Keratinocyte (primary cell): ENCODE data around the gene SWI5. TPM values are rescaled to one million over a fixed set of nuclear protein-coding genes. Genes with fewer than 3 reads are reported as not detected.
A peak's percentile ranks its signal among the peaks of the same experiment; 100 is the strongest.

Experiments
- DNase-seq: peaks from one replicate; pipeline ENCODE4 v3.0.0-alpha.2; 2011; ENCODE audit warnings: low read depth, missing footprints, low spot score
- FAIRE-seq: peaks from 2 replicates; lab custom pipeline; 2011; peaks lifted over from hg19 to GRCh38; lab: Jason Lieb, UNC
- H2AFZ ChIP-seq: 2 replicates; pipeline ENCODE4 v1.6.0; 2012; ENCODE audit warnings: low read length, control low read depth, inconsistent platforms; ENCODE audit not compliant: control insufficient read depth
- H3K27ac ChIP-seq: 2 replicates; pipeline ENCODE4 v1.5.1; 2011; ENCODE audit warnings: low read length; ENCODE audit not compliant: control insufficient read depth, insufficient read depth
- H3K27me3 ChIP-seq: 3 replicates; pipeline ENCODE4 v1.6.0; 2011; ENCODE audit warnings: low read length; ENCODE audit not compliant: control insufficient read depth, insufficient read depth; ENCODE audit errors: extremely low read depth
- H3K36me3 ChIP-seq, 2 experiments: 2 replicates in 1 of 2; 3 replicates in 1 of 2; pipeline ENCODE4 v1.5.1; 2011; ENCODE audit warnings: low read length in 2 of 2, mild to moderate bottlenecking in 1 of 2; ENCODE audit not compliant: control insufficient read depth in 2 of 2, insufficient read depth in 2 of 2; ENCODE audit errors: extremely low read depth in 1 of 2
- H3K4me1 ChIP-seq: 3 replicates; pipeline ENCODE4 v1.5.1; 2011; ENCODE audit warnings: low read length; ENCODE audit not compliant: control insufficient read depth, insufficient read depth; ENCODE audit errors: extremely low read depth
- H3K4me2 ChIP-seq: 3 replicates; pipeline ENCODE4 v1.6.0; 2011; ENCODE audit warnings: low read depth, low read length; ENCODE audit not compliant: control insufficient read depth, insufficient read depth; ENCODE audit errors: extremely low read depth
- H3K4me3 ChIP-seq, 3 experiments: fragments of 200-600 bp in 1 of 3; sonication (generic) in 1 of 3; 2 replicates in 2 of 3; 3 replicates in 1 of 3; pipeline ENCODE4 v1.5.1; 2011 to 2016; ENCODE audit warnings: low read length in 3 of 3, mild to moderate bottlenecking in 3 of 3, control low read depth in 2 of 3, inconsistent platforms in 1 of 3, low read depth in 1 of 3, mixed read lengths in 1 of 3, mixed run types in 1 of 3, moderate library complexity in 1 of 3; ENCODE audit not compliant: control insufficient read depth in 2 of 3, insufficient read depth in 2 of 3; ENCODE audit errors: extremely low read depth in 1 of 3
- H3K79me2 ChIP-seq: 2 replicates; pipeline ENCODE4 v1.6.0; 2012; ENCODE audit warnings: low read length; ENCODE audit not compliant: control insufficient read depth, insufficient read depth
- H3K9ac ChIP-seq: 3 replicates; pipeline ENCODE4 v1.6.0; 2011; ENCODE audit warnings: low read length; ENCODE audit not compliant: control insufficient read depth, insufficient read depth; ENCODE audit errors: extremely low read depth
- H3K9me1 ChIP-seq: 3 replicates; pipeline ENCODE4 v1.6.0; 2011; ENCODE audit warnings: low read length; ENCODE audit not compliant: control insufficient read depth, insufficient read depth; ENCODE audit errors: extremely low read depth
- H3K9me3 ChIP-seq: 2 replicates; pipeline ENCODE4 v1.5.1; 2012; ENCODE audit warnings: low read depth, low read length; ENCODE audit not compliant: control insufficient read depth
- H4K20me1 ChIP-seq: 3 replicates; pipeline ENCODE4 v1.6.0; 2011; ENCODE audit warnings: low read length; ENCODE audit not compliant: control insufficient read depth, insufficient read depth; ENCODE audit errors: extremely low read depth
- CTCF ChIP-seq, 3 experiments: IDR thresholded peaks in 1 of 3; conservative IDR thresholded peaks in 1 of 3; optimal IDR thresholded peaks in 1 of 3; 2 replicates in 2 of 3; 3 replicates in 1 of 3; pipeline versions ENCODE3 to v1.5.1; 2011; ENCODE audit warnings: low read length in 3 of 3, mild to moderate bottlenecking in 3 of 3, moderate library complexity in 2 of 3, control low read depth in 1 of 3, inconsistent platforms in 1 of 3; ENCODE audit not compliant: insufficient read depth in 2 of 3; ENCODE audit errors: extremely low read depth in 1 of 3
- EZH2 ChIP-seq: IDR thresholded peaks from one replicate; pipeline ENCODE4 v1.6.1; 2012; ENCODE audit warnings: inconsistent platforms, mild to moderate bottlenecking, low read length, moderate library complexity
- dilution Hi-C: fragments of 300-500 bp; cut with MboI; formaldehyde crosslinking; loops from one replicate; pipeline ENCODE4 v1.7.0; 2020; ENCODE audit warnings: low sequenced_read_pairs; ENCODE audit not compliant: extremely low pct_ligation_motif_present
- polyA plus RNA-seq, 5 experiments: library from polyadenylated mRNA; depleted of rRNA in 3 of 5; stranded (reverse) in 3 of 5; stranded (forward) in 1 of 5; unstranded in 1 of 5; fragments of >200 nt; gene quantifications; 1 replicate in 1 of 5; 2 replicates in 3 of 5; 3 replicates in 1 of 5; pipeline versions ENCODE4 v1.2.1 to v1.2.3, GENCODE V29; 2011 to 2012; ENCODE audit warnings: missing spikeins in 2 of 5, low read depth in 1 of 5, low replicate concordance in 1 of 5

SWI5 gene
- polyA plus RNA-seq, 1 donor (not counting 4 experiments of a cell fraction or from before 2014, with no cell fraction given): 39.4 TPM

- Histone ChIP-seq H3K4me1 (peaks cover 30% of the 10 kb centered on the region), H3K36me3 (no peaks in the 10 kb centered on the region), H3K27me3 (no peaks in the 10 kb centered on the region), H3K4me2 (peak overlapping the region; percentile 87), H3K9ac (peak overlapping the region; percentile 64), H3K79me2 (no peaks in the 10 kb centered on the region), H2AFZ (peak overlapping the region; percentile 82), H3K4me3 (peak overlapping the region; percentile 56 to 81 (median 62)), H3K27ac (no peak overlapping the region), H4K20me1 (no peaks in the 10 kb centered on the region), H3K9me1 (no peaks in the 10 kb centered on the region), H3K9me3 (no peaks in the 10 kb centered on the region)
- DNase-seq (peak; percentile 81), FAIRE-seq (no peak)
- dilution Hi-C loops: no loop called here
- TF ChIP-seq EZH2 (no peak), CTCF (optimal IDR thresholded peaks at IDR 0.05 in 1 of 3, IDR thresholded peaks at IDR 0.05 in 1 of 3, conservative IDR thresholded peaks at IDR 0.05 in 1 of 3; ENCODE audit: extremely low read depth in 1 of 3, insufficient read depth in 2 of 3, low read length in 3 of 3) (no peak)
These were observed 25.9 kb upstream of the SWI5 start for GRCh38 chr9:128249908-128250838.

DNA sequence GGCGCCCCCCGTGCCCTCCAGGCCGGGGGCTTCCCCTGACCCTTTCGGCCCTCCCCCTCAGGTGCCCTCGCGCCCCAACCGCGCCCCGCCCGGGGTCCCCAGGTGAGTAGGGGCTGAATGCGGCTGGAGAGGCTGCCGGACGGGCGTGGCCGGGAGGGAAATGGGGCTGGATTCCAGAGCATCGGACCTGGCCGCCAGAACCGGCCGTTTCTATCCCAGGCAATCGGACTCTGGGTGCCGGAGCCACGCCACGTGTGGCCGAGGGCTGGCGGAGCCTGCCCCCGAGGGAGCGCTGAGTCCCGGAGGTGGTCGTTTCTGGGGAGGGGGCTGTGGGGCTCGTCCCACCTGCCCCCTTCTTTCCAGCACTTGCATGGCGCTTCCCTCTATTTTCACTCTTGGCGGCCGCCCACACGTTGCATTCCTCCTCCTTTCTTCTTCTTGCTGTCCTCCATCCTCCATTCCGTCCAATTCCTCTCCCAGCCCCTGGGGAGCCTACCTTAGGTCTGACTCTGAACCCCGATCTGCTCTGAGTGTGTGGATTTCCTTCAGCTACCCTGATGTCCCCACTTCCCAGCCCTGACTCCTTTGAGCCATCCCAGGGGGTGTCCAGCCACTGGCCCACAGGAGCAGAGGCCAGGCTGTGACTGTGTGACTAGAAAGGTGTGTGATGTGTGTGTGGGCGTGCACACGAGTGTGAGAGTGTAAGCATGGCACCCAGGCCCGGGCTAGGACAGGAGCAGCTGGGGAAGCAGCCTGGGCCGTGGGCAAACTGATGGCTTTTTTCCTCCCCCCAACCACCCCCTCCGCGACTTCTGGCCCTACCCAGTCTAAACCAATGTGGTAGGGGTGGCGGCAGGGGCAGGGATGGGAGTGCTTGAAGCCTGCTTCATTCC is 25.0 kb upstream of the SWI5 start:
- no peak overlapping the region for H3K27ac ChIP-seq
- H3K36me3 ChIP-seq: peaks cover 0 to 1% of the 10 kb centered on the region in 2 experiments
- peak overlapping the region; percentile 39 for H2AFZ ChIP-seq
- peak overlapping the region; percentile 87 for H3K4me2 ChIP-seq
- H3K9me1 ChIP-seq: no peaks in the 10 kb centered on the region
- H3K79me2 ChIP-seq: no peaks in the 10 kb centered on the region
- peaks cover 30% of the 10 kb centered on the region for H3K4me1 ChIP-seq
- FAIRE-seq: no peak
- no peak for TF ChIP-seq EZH2
- no peak for TF ChIP-seq CTCF (optimal IDR thresholded peaks at IDR 0.05 in 1 of 3, IDR thresholded peaks at IDR 0.05 in 1 of 3, conservative IDR thresholded peaks at IDR 0.05 in 1 of 3; ENCODE audit: extremely low read depth in 1 of 3, insufficient read depth in 2 of 3, low read length in 3 of 3)
- no peaks in the 10 kb centered on the region for H3K9me3 ChIP-seq
- no peaks in the 10 kb centered on the region for H4K20me1 ChIP-seq
- DNase-seq: no peak
- H3K4me3 ChIP-seq: peak overlapping the region; percentile 56 to 81 (median 62)
- H3K27me3 ChIP-seq: no peaks in the 10 kb centered on the region
- dilution Hi-C loops: no loop called here
- peak overlapping the region; percentile 64 for H3K9ac ChIP-seq
